Left kidney (tissue), 2 donors: ENCODE data around the gene PKIG. TPM values are rescaled to one million over a fixed set of nuclear protein-coding genes. Genes with fewer than 3 reads are reported as not detected.
"Not testable (repeated sequence)": the region's sequence is repeated elsewhere in the genome, so short reads cannot be mapped to it uniquely, and the experiment has no call there.

Experiments used
- DNase-seq: peaks from one replicate; pipeline ENCODE4 v3.0.0-alpha.2; 2013
- polyA plus RNA-seq: library from polyadenylated mRNA; unstranded; fragments of 120-200 nt; gene quantifications from one replicate; pipeline ENCODE4 v1.2.1, GENCODE V29; 2013; ENCODE audit not compliant: insufficient read length

The PKIG gene
- polyA plus RNA-seq, 1 donor = 54.1 TPM

DNA sequence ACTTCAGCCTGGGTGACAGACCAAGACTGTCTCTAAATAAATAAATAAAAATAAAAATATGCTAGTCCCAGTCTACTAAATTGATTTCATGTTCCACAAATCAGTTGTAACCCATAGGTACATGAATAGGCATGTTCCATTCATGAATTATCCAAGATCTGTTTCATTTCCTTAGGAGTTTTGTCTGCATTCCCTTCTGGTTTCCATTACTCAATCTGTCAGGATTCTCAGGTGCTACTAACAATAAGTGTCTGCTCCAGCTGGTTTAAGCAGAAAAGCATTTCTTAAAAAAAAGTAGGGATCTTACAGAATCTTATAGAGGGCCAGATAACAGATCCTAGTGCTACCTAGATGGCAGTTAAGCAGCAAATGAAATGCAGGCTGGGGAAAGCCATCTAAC, 15.6 kb upstream of the PKIG start:
- DNase-seq = no peak

- no peak for DNase-seq
These were observed 12.0 kb upstream of the PKIG start for GRCh38 chr20:44570367-44570766.

DNA sequence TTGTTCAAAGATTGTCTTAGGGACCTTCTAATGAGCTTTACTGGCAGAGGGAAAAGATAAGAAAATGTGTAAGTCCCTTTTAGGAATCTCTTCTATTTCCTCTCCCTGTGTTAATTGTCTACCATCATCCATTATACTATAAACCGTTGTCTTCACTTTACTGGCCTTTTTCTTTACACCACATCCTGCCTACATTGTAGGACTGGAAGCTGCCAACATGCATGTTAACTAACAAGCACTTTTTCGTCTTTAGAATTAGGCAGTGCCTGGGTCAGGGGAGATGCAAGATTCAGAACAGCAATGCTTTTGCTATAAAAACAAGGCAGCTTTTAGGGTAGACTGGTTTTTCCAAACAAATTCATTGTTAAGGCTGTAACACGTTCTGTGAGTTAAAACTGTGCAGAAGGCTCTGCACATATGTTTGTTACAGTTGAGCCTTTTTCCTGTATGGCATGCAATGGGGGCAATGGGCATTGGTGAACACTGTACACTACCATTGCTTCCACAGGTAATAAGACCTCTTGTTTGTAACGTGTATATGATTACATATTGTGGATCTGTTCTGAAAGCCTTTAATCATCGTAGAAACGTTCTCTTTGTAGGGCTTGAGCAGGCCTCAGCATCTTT, 10.9 kb upstream of the PKIG start:
- no peak for DNase-seq

DNA sequence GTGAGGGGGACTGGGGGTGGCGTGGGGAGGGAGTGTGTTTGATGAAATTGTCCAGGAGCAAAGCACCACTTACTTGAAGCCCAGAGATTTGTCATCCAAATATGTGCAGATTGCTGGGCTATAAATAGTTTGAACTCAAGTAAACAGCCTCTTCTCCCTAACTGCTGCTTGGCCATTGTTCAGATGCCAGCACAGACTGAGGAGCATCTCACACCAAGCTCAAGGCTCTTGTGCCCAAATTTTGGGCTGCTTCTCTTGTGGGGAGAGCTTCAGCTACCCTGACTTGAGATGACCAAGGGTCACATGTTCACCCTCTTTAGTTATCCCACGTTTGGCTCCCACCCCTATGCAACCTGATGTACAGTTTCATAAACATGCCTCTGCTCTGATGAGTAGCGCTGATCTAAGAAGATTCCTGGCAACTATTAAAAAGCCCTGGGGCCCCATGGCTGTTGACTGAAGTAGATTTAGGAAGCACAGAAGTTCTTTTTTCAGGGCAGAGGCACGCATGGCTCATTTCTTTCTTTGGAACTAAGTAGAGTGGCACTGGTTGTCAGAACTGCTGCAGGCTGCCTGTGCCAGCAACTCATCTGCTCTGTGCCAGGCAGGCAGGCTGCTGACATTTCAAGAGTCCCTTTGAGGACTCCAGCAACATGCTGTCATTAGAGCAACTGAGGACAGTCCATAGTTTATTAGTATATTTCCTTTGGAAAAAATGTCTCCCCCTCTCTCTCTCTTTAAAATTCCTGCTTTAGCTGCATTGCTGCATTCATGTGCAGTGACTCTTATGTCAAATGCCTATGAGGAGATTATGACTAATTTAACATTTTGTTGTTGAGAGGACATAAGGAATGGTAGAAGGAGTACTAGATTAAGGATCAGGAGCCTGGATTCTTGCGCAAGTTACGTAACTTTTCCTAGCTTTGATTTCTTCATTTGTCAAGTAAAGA, 9.6 kb upstream of the PKIG start:
- no peak for DNase-seq

DNA sequence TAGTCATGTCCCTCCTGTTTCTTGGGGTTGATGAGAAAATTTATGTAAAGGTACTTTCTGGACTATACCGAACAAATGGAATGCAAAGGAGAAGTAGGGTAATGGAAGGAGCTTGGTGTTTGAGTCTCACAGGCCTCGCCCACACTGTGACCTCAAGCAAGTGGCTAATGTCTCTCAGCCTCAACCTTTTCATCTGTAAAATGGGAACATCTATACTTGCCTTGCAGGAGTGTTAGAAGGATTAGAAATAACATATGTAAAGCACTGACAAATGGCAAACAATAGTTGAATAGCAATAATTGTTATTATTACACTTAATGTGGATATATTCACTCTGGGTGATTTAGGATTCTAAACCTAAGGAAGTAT, 8.9 kb upstream of the PKIG start:
- DNase-seq = no peak

DNA sequence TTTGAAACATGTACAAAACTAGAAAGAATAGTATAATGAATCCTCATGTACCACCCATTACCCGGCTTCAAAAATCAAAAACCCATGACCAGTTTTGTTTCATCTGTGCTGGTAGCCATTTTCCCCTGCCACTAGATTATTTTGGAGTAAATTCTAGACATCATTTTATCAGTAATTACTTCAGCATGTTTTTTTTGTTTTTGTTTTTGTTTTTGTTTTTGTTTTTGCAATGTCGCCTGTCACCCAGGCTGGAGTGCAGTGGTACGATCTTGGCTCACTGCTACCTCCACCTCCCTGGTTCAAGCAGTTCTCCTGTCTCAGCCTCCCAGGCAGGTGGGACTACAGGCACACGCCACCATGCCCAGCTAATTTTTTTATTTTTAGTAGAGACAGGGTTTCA, 8.0 kb upstream of the PKIG start:
- DNase-seq = no peak

DNA sequence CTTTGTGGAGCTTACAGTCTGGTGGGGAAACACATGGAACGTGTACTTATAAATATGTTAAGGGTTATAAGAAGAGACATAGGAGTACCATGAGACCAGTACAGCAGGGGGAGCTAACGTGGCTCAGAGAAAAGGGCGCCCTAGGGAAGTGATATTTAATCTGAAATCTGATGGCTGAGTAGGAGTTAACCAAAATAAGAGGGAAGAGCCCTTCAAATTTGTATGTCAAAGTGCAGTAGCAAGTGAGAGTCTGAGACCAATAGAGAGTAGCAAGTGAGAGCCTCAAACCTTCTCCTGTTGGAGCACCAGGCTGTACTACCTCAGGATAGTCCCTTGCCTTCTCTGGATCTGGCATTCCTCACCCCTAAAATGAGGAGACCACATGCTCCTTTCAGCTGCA, 6.1 kb upstream of the PKIG start:
- no peak for DNase-seq

DNA sequence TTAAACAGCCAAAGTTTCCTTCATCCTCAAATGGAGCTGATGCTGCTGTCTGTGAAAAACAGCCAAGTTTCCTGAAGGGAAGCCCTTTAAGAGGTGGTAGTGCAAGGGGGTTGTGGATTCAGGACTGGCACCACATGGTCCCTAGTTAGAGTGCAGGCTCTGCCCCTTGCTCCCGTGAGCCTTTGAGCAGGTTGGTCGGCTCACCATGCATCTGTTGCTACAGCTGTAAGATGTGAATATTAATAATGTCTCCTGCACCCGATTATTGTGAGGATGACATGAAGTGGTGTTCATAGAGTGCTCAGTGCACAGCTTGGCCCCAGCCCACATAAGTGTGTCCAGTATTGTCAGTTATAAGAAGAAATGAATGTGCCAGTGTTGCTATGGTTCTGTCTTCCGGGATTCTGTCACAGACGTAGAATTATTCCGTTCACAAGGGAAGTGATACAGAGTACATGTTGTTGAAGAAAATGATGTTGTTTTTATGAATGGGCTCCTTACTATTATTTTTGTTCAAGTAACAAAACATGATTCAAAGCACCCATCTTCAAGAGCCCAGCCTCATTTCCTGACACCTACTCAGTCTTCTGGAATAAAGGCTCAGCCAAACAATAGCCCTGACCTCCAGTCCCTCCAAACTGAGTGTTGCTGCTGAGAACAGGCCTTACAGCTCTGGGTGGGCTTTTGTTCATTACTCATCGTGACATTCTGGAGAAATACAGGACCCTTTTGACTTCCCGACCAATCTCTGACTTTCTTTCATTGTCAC, 2.9 kb upstream of the PKIG start:
- no peak for DNase-seq

- DNase-seq = no peak
These were observed 1.7 kb upstream of the PKIG start for GRCh38 chr20:44580581-44581268.

GRCh38 chr20:44581515-44581914, 864 bp upstream of the PKIG start:
- DNase-seq = no peak

DNA sequence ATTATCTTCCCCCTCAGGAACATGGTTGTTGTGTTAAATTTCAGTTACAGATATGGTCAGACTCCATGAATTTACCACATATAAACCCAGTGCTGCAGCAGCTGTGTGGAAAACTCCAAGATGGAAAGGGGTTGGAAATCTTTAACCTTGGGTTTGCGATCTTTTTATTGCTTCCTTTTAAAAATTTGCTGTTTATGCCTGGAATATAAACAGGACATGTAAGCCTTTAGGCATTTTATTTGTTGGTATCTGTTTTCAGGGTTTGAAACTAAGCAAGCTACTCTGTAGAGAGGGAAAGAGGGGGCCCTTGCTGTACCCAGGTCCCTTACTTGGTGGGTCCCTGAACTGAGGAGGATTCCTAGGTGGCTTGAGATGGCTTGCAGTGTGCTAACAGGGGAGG, 778 bp downstream of the PKIG start:
- no peak for DNase-seq

DNA sequence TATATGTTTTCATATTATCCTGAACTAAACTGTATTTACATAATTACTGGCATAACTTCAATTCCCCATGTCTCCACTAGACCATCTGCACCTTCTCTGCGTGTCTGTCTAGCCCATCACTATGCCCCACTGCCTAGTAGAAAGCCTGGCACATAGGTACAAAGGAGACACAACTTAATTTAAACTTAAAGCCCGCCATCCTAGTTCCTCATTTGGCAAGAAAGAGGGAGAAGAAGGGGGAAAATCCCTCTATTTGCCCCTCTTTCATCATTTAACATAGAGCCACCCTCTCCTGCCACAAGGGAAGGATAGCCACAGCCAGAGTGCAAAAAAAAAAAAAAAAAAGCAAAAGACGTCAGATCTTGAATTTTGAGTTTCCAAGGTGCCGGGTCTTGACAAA, 1.8 kb downstream of the PKIG start:
- no peak for DNase-seq

DNA sequence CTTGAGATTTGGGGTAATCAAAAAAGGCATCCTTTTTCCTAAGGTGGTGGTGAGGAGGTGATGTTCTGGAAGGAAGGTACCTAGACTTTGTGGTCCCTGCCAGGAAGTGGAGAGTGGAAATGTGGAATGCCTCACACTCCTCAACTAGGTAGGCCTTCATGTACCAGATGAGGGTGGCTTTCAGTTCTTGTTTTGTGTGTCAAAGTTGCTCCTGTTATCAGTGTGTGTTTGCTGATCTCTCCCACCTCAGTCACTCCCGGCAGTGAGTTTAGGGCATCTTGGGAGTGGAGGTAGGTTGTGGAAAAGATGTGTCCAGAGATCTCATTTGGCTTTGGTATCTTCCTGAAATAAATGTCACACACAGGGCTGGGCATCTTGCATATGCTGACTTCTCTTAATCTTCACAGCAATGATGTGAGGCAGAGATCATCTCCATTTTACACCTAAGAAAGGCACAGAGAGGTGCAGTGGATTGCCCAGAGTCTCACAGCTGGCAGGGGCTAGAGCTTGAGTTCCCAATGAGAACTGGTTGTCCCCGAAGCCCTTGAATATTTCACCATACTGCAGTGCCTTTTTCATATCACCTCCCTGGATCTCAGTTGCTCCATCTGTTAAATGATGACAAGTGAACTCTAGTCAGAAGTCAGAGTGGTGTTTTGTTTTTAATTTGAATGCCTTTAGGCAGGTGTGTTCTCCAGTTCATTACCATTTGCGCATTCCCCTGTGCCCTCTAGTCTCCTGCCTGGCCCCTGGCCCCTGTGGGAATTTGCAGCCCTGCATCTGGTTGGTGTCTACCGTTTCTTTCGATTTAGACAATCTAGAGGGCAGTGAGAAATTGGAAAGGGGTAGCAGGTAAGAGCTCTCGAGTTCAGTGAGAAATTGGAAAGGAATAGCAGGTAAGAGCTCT, 2.9 kb downstream of the PKIG start:
- DNase-seq = no peak

DNA sequence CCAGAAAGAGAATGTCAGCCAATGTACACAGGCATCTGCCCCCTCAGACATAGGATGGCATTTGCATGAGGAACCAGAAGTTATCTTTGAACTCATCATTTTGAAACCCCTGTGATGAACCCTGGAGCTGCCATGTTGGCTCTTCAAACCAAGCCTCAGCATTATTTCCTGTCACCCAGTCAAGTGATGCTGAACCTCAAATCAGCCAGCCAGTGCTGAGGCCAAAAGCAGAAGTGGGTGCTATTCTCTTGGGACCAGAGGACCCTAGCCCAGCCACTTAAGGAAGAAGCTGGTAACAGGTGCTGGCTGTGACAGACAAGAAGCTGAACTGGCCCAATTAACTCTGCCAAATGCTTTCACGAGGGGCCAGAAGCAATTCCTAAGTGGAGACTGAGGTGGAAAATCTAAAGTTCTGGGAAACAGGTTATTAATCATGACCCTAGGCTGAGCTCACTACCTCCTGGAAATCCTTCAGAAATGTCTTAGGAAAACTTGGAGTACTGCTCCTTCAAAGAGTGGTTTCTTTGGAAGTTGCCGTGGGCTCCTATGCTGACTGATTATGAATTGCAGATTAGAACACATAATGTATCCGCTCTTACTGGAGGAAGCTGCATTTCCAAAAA, 4.0 kb downstream of the PKIG start:
- DNase-seq = no peak

DNA sequence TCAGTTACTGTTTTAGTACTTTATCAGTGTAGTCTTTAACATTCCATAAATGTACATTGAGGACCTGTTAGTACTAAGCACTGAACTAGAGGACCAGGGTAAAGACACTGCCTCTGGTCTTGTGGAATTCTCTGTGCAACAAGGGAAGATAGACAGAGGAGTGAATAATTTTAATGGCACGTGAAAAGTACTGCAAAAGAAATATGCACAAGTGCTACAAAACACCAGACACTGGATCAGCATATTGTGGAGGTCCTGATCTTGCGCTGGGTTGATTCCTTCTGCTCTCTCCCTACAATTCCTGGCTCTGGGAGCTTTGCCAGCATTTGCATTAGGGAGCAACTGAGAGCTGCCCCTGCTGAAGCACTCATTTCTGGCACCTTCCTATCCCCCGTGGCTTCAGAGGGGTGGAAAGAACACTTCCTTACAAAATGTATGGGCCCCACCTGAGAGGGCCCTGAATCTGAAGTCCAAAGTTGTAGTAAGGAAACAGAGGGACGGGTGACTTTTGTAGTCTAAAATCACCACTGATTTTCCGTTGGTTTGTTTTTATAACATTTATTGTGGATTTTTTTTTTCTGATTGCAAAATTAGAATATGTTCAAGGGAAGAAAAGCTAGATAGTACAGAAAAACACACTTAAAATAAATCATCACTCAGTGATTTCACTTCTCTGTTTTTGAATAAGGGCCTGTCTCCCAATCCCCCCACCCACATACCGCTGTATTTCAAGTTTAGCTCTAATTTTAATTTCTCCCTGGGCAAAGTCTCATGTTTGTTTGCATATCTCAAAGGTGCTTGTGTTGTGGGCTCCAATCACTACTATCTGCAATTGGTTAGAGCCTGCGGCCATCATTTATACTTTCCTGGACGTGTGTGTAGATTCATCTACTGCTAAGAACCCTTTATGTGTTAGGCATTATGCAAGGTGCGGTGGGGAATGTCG, 4.9 kb downstream of the PKIG start:
- DNase-seq = no peak

DNA sequence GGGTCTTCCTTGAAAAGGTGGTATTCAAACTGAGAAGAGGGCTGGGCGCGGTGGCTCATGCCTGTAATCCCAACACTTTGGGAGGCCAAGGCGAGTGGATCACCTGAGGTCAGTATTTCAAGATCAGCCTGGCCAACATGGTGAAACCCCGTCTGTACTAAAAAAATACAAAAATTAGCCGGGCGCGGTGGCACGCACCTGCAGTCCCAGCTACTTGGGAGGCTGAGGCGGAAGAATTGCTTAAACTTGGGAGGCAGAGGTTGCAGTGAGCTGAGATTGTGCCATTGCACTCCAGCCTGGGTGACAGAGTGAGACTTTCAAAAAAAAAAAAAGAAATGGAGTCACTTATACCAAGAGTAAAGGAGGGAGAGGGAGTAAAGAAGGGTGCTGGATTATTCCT, 5.9 kb downstream of the PKIG start:
- not testable (repeated sequence) for DNase-seq

- no peak for DNase-seq
These were observed 7.2 kb downstream of the PKIG start for GRCh38 chr20:44589537-44589936.

DNA sequence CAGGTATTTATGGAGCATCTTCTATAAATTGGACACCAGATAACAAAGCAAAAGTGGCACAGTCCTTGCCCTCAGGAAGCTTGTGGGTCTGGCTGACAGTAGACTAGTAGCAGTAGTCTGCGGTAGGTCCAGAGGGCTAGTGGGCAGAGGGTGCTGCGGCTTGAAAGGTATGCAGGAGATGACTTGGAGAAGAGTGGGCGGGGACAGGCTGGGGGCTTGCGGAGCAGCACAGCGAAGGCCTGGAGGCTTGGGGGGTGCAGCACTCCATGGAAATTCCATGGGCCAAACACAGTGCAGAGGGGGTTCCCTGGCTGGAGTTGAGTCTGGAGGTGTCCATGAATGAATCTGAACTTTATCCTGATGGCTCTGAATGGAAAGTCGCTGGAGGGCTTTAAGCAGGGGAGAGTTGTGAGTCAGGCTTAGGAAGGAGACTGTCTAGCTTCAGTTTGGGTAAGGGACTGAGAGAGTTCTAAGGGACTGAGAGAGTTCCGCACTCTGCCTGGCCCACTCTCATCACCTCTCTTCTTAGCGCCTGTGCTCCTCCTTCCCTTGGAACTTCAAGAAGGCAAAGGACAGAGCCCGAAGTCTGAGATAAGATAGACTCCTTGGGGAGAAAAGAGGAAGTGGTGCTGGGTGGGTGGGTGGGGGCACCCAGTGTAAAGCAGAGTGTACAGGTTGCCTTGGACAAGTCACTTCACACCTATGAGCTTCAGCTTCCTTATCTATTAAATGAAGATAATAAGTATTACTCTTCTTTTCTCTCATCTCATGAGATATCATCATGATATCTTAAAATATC, 8.8 kb downstream of the PKIG start:
- DNase-seq = no peak

- no peak for DNase-seq
These were observed 10.0 kb downstream of the PKIG start for GRCh38 chr20:44592366-44592765.
